Muscle layer of colon (tissue), 2 donors: ENCODE data around the gene HIVEP1.

Experiments
- H3K27ac ChIP-seq: one replicate; pipeline ENCODE4 v1.7.0; 2013; ENCODE audit warnings: low read depth, mild to moderate bottlenecking, low read length, moderate library complexity
- H3K27me3 ChIP-seq, 2 donors: one replicate each; pipeline ENCODE4 v1.7.0; 2013; ENCODE audit warnings: low read length in 2 of 2, mild to moderate bottlenecking in 2 of 2; ENCODE audit not compliant: insufficient read depth in 2 of 2, control insufficient read depth in 1 of 2
- H3K36me3 ChIP-seq: one replicate; pipeline ENCODE4 v1.7.0; 2013; ENCODE audit warnings: mild to moderate bottlenecking, low read length; ENCODE audit not compliant: insufficient read depth
- H3K4me1 ChIP-seq: one replicate; pipeline ENCODE4 v1.7.0; 2013; ENCODE audit warnings: mild to moderate bottlenecking, low read length; ENCODE audit not compliant: insufficient read depth
- H3K4me3 ChIP-seq, 2 donors: one replicate each; pipeline ENCODE4 v1.7.0; 2013; ENCODE audit warnings: low read length in 2 of 2, low read depth in 1 of 2, mild to moderate bottlenecking in 1 of 2, moderate library complexity in 1 of 2
- H3K9ac ChIP-seq: one replicate; pipeline ENCODE4 v1.7.0; 2013; ENCODE audit warnings: low read length
- H3K9me3 ChIP-seq: one replicate; pipeline ENCODE4 v1.7.0; 2013; ENCODE audit warnings: mild to moderate bottlenecking, low read length
- donor health status: abdominal sarcoma.
- donor health status: Adenocarcinoma of cecum.

HIVEP1 gene

DNA sequence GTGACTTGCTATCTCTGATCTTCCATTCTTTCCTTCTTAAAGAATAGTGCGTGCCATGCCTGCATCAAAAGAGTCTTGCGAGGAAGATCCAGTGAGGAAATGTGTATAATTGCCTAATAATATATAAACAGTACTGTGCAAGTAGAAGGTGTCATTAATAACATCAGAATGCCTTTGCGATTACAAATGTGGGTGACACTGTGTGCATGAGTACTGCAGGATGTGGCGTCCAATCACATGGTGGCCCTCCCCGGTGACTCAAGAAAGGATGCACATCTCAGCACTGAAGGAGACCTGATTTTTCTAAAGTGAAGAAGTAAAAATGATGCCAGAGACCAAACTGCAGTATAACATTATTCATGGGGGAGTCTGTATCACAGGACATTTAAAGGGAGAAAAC lies 170.6 kb downstream of the HIVEP1 start:
- H3K36me3 ChIP-seq: no peaks in the 10 kb centered on the region
- no peaks in the 10 kb centered on the region for H3K9me3 ChIP-seq
- H3K27me3 ChIP-seq: no peaks in the 10 kb centered on the region
- H3K4me1 ChIP-seq: no peaks in the 10 kb centered on the region
- H3K4me3 ChIP-seq: no peak overlapping the region
- H3K27ac ChIP-seq: no peak overlapping the region
- H3K9ac ChIP-seq: no peak overlapping the region

DNA sequence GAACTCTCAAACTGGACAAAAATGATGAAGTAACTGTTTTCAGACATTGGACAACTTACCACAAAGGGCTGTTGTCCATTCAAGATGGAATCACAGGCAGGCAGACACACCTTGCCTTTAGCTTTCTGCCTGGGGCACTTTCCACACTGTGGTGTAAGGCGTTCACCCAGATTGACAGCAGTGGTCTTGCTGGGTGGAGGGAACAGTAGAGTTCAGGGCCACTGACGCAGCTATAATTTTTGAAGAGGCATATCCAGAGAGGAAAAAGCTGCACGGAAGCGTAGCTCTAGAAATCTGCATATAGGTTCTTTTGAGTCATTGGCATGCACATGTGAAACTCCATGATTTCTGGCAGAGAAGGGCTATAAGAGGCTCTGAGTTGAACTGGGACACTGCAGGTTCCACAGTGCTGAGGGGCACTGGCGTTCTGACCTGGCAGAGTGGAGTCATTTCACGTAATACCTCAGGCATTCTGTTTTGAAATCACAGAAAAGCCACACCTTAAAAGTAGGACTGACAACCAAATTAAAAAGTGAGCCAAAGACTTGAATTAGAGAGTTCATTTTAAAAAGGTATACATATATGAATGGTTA lies 173.1 kb downstream of the HIVEP1 start:
- no peak overlapping the region for H3K4me3 ChIP-seq
- H3K27me3 ChIP-seq: no peaks in the 10 kb centered on the region
- H3K4me1 ChIP-seq: no peaks in the 10 kb centered on the region
- no peak overlapping the region for H3K27ac ChIP-seq
- no peaks in the 10 kb centered on the region for H3K36me3 ChIP-seq
- H3K9me3 ChIP-seq: no peaks in the 10 kb centered on the region
- H3K9ac ChIP-seq: no peak overlapping the region

DNA sequence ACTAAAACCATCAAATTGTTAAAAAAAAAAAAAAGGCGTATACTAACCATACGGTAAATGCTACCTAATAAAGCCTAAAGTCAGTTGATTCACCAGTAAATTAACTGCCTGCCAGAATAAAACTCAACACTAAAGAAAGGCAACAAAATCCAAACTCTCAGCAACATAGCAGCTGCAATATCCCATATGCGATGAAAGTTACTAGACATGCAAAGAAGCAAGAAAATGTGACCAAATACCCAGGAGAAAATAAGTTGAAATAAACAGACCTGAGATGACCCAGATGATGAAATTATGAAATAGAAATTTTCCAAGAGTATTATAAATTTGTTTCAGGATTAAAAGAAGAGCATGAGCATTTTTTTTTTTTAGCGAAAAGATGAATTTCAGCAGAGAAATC lies 174.4 kb downstream of the HIVEP1 start:
- Histone ChIP-seq H3K27ac (no peak overlapping the region), H3K4me1 (no peaks in the 10 kb centered on the region), H3K9ac (no peak overlapping the region)

DNA sequence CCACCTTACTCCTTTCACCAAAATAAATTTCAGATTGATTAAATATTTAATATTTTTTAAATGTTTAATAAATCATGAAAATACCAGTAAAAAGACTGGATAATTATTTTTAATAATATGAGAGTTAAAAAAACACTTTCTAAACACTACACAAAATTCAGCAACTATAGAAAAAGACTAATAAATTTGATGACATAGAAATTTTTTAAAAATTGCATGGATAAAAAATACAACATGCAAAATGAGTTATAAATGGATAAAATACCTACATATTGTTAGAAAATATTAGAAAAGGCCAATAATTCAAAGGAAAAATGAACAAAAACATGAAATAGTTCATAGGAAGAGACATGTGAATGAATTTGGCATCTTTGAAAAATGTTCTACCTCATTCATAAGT lies 177.0 kb downstream of the HIVEP1 start:
- Histone ChIP-seq H3K27me3 (no peaks in the 10 kb centered on the region), H3K4me3 (no peak overlapping the region), H3K27ac (no peak overlapping the region), H3K4me1 (no peaks in the 10 kb centered on the region), H3K9ac (no peak overlapping the region), H3K9me3 (no peaks in the 10 kb centered on the region), H3K36me3 (no peaks in the 10 kb centered on the region)

More for the DNA sequence above, 174.4 kb downstream of the HIVEP1 start:
- no peak overlapping the region for H3K4me3 ChIP-seq
- no peaks in the 10 kb centered on the region for H3K36me3 ChIP-seq
- no peaks in the 10 kb centered on the region for H3K27me3 ChIP-seq
- H3K9me3 ChIP-seq: no peaks in the 10 kb centered on the region

DNA sequence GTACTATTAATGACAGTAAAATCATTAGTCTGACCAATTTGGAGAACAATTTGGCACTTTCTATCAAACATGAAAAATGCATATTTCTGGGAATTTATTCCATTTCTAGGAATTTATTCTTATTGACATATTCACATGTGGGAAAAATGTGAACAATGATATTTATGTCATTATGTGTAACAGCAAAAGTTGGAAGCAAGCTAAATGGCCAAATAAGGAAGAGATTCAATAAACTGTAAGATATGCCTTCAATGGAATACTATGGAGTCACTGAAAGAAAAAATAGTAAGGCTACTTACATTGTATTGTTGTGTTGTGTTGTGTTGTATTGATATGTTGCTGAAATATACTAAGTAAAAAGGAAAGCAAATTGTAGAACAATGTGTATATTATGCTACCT lies 177.5 kb downstream of the HIVEP1 start:
- Histone ChIP-seq H3K9me3 (no peaks in the 10 kb centered on the region), H3K9ac (no peak overlapping the region), H3K27me3 (no peaks in the 10 kb centered on the region), H3K4me3 (no peak overlapping the region), H3K4me1 (no peaks in the 10 kb centered on the region), H3K36me3 (no peaks in the 10 kb centered on the region), H3K27ac (no peak overlapping the region)

DNA sequence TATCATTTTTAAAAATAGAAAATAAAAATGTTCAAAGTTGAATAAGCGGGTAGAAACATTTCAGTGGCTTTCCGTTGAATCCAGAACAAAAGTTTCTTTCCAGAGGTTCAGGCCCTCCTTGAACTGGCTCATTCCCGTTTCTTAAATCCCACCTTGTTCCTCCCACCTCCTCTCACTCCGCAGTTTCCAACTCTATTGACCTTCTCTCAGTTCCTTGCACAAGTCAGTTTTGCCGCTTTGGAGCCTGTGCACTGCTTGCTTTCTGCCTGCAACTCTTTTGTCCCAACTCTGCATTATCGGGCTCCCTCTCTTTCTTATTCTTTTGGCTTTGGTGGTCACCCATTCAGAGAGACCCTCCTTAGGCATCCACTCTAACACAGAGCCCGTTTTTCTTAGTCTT lies 178.1 kb downstream of the HIVEP1 start:
- H3K27ac ChIP-seq: no peak overlapping the region
- H3K4me3 ChIP-seq: no peak overlapping the region
- H3K36me3 ChIP-seq: no peaks in the 10 kb centered on the region
- H3K4me1 ChIP-seq: no peaks in the 10 kb centered on the region
- no peaks in the 10 kb centered on the region for H3K27me3 ChIP-seq
- H3K9me3 ChIP-seq: no peaks in the 10 kb centered on the region
- no peak overlapping the region for H3K9ac ChIP-seq

DNA sequence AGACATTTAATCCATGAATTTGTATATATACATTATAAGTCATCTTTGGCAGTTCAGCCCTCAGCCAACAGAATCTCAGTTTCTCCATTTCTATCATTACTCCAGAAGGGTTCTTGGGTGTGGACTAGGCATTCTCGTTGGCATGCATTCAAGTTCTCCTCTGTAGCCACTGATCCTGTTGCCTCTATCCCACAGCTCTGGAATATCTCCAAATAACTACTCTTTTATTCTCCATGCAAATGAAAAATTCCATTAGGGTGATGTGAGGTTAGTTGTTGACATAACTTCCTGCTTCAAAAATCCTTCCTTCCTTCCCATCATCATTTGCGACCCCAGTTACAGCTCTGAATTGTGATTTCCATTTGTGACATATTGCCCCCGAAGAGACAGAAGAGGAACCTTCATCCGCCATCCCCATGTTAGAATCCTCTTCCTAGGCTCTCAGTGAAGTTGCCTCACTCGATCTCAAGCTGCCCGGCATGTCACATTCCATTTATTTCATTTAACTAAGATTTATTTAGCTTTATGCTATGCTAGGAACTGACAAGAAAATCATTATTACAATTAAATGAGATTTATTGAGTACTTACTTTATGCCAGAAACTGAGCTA lies 184.3 kb downstream of the HIVEP1 start:
- H3K9ac ChIP-seq: no peak overlapping the region
- H3K36me3 ChIP-seq: no peaks in the 10 kb centered on the region
- H3K9me3 ChIP-seq: no peaks in the 10 kb centered on the region
- no peaks in the 10 kb centered on the region for H3K27me3 ChIP-seq
- no peaks in the 10 kb centered on the region for H3K4me1 ChIP-seq
- H3K4me3 ChIP-seq: no peak overlapping the region
- no peak overlapping the region for H3K27ac ChIP-seq

DNA sequence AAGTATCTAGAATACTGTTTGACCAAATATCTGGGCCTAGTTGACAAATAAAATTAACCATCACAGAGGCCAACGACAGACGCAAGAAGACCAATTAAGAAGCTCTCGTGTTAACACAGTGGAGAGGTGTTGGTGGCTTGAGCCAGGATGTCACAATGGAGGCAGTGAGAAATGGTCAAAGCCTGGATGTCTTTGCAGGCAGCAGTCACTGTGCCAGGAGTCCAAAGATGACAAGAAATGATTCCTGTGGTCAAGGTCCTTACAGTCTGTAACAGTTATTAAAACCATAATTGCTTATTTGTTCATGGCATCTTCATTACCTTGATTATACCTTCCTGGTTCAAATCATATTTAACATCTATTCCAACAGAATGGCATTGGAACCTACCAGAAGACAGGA lies 186.7 kb downstream of the HIVEP1 start:
- Histone ChIP-seq H3K4me1 (no peaks in the 10 kb centered on the region), H3K27ac (no peak overlapping the region), H3K9me3 (no peaks in the 10 kb centered on the region), H3K27me3 (no peaks in the 10 kb centered on the region), H3K4me3 (no peak overlapping the region), H3K36me3 (no peaks in the 10 kb centered on the region), H3K9ac (no peak overlapping the region)

DNA sequence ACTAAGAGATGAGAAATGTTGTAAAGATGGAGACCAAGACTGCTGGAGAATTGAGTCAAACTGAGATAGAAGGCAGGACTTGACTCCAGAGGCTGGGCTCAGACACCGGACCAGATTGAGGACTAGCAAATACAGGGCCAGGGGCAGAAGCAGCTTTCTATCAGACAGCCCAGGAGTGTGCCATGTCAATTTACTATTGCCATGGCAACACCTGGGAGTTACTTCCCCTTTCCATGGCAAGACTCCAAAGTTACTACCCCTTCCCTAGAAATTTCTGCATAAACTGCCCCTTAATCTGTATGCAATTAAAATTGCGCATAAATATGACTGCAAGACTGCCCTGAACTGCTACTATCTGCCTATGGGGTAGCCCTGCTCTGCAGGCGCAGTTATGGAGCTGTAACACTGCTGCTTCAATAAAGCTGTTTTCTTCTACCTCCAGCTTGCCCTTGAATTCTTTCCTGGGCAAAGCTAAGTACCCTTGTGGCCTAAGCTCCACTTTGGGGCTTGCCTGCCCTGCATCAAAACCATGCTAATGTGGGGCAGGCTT lies 188.0 kb downstream of the HIVEP1 start:
- H3K36me3 ChIP-seq: no peaks in the 10 kb centered on the region
- H3K4me3 ChIP-seq: no peak overlapping the region
- no peaks in the 10 kb centered on the region for H3K9me3 ChIP-seq

DNA sequence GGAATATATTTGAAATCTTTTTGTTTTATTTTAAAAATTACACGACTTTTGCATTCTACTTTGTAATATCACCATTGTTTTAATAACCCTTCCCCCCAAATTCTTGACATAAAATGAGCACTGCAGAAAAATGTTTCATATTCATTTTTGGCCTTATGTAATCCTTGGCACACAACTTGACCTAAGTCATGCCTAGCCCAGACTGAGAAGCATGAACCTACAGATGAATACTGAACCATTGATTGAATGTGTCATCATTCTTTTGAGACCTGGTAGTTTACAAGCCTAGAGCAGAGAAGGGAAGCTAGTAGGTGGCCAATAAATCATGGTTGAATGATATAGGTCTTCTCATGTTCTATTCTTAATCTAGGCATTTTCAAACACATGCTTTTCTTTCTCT lies 188.6 kb downstream of the HIVEP1 start:
- H3K27me3 ChIP-seq: no peaks in the 10 kb centered on the region
- H3K9me3 ChIP-seq: no peaks in the 10 kb centered on the region
- H3K27ac ChIP-seq: no peak overlapping the region
- H3K4me3 ChIP-seq: no peak overlapping the region
- no peaks in the 10 kb centered on the region for H3K4me1 ChIP-seq
- H3K9ac ChIP-seq: no peak overlapping the region
- H3K36me3 ChIP-seq: no peaks in the 10 kb centered on the region

More for the DNA sequence above, 188.0 kb downstream of the HIVEP1 start:
- no peaks in the 10 kb centered on the region for H3K4me1 ChIP-seq
- H3K9ac ChIP-seq: no peak overlapping the region
- no peak overlapping the region for H3K27ac ChIP-seq
- H3K27me3 ChIP-seq: no peaks in the 10 kb centered on the region

DNA sequence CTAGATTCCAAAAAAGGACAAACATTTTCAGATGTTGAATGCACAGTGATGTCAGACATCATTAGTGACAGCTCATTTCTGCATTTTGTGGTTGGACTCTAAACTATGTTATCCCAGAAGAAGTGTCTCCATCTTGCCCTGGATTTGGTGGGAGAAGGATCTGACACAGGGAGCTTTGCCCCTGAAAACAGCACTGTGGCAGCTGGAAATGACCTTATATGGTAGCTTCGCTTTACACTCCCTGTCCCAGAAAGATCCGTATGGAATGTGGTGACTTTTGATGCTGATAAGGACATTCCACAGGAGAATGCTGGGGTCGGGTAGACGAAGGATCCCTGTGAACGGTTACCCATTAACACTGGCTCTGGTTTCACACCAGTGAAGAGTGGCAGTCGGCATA lies 190.9 kb downstream of the HIVEP1 start:
- Histone ChIP-seq H3K4me3 (no peak overlapping the region), H3K9me3 (no peaks in the 10 kb centered on the region), H3K27ac (no peak overlapping the region)

DNA sequence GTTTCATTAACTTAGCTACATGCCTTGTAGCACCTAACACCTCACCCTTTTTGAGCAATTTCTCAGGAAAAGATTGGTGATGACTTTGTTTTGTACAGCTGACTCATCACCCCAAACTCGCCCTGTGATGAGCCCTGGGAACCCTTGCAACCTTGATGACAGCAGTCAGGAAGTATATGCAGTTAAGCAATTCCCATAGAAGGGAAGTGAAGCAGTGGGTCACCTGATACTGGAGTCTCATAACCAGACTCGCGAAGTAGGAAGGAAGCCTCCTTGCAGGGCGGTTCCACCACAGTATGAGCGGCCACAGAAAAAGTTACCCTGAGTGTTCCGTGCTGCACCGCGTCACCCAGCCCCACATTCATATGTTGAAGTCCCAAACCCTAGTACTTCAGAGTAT lies 196.1 kb downstream of the HIVEP1 start:
- Histone ChIP-seq H3K9me3 (no peaks in the 10 kb centered on the region), H3K4me3 (no peak overlapping the region), H3K36me3 (no peaks in the 10 kb centered on the region), H3K4me1 (no peaks in the 10 kb centered on the region), H3K27ac (no peak overlapping the region), H3K27me3 (no peaks in the 10 kb centered on the region), H3K9ac (no peak overlapping the region)

More for the DNA sequence above, 190.9 kb downstream of the HIVEP1 start:
- Histone ChIP-seq H3K27me3 (no peaks in the 10 kb centered on the region), H3K9ac (no peak overlapping the region), H3K36me3 (no peaks in the 10 kb centered on the region), H3K4me1 (no peaks in the 10 kb centered on the region)
